ENCODE data around the gene CWH43.

DNA sequence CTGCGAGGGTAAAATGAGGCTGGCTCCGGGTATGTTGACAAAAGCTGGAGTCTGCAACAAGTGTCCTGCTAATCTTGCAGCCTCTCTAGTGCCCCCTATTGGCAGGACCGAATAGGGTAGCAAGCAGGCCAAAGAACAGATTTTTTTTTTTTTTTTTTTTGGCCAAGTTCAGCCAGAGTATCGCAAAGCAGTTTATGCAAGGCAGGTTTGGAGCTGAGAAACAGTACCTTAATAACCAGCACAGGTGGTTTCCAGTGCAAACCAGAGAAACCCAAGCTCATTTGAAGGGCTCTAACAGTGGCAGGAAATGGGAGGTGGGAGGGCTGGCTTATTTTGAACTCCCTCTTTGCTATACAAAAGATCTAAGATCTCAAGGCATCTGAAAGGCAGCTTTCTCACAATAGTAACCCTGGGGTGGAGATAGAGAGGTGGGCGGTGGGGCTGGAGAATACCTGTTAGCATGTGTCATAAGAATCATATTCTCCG lies 41.3 kb upstream of the CWH43 start:
- TF ChIP-seq POLR2A (IDR thresholded peaks at IDR 0.05; ENCODE audit: low read depth, low read length) (no peak), TAF1 (IDR thresholded peaks at IDR 0.05; ENCODE audit: low read depth, low read length) (no peak), POLR2AphosphoS5 (IDR thresholded peaks at IDR 0.05; ENCODE audit: low read depth, low read length) (no peak), SPI1 (IDR thresholded peaks at IDR 0.05; ENCODE audit: low read depth, low read length) (no peak), PAX5 (IDR thresholded peaks at IDR 0.05; ENCODE audit: insufficient read depth, low read length, severe bottlenecking) (no peak), POU2F2 (IDR thresholded peaks at IDR 0.05; ENCODE audit: low read depth, low read length) (no peak)

Data from GM12891 (cell line).